Measurements from ENCODE around the gene JARID2. TPM values are rescaled to one million over a fixed set of nuclear protein-coding genes. Genes with fewer than 3 reads are reported as not detected.

The JARID2 gene
- total and polyA plus RNA-seq, 4 donors = 1.4 to 12.3 (median 3.4) TPM

GRCh38 chr6:15483060-15483459, 237.2 kb downstream of the JARID2 start:
- Histone ChIP-seq H3K4me1 (ENCODE audit: control insufficient read depth in 4 of 4, insufficient read depth in 4 of 4, low read length in 3 of 4) (no peaks in the 10 kb centered on the region), H3K4me3 (ENCODE audit: low read depth in 1 of 3, low read length in 3 of 3) (no peak overlapping the region), H3K9ac (ENCODE audit: low read depth in 1 of 2, low read length in 2 of 2) (no peak overlapping the region), H3K36me3 (ENCODE audit: control insufficient read depth in 4 of 4, insufficient read depth in 3 of 4, low read depth in 1 of 4, low read length in 3 of 4) (peaks cover 0 to 6% (median 1%) of the 10 kb centered on the region in 4 donors), H3K27ac (ENCODE audit: low read depth in 1 of 2, low read length in 2 of 2) (no peak overlapping the region), H3K27me3 (ENCODE audit: control insufficient read depth in 4 of 4, insufficient read depth in 4 of 4, low read length in 3 of 4) (no peaks in the 10 kb centered on the region), H3K9me3 (ENCODE audit: control insufficient read depth in 4 of 4, low read length in 3 of 4) (no peaks in the 10 kb centered on the region)
- DNase-seq (ENCODE audit: low spot score) = no peak
- 98% methylated on average over 1 of the region's 1 CpG for WGBS
- no peak for TF ChIP-seq FOXA2 (IDR thresholded peaks at IDR 0.05)
- TF ChIP-seq ZBTB33 (IDR thresholded peaks at IDR 0.05) = no peak
- TF ChIP-seq GABPA (IDR thresholded peaks at IDR 0.05 in 1 of 2, conservative IDR thresholded peaks at IDR 0.05 in 1 of 2) = no peak
- no peak for TF ChIP-seq TAF1 (conservative IDR thresholded peaks at IDR 0.05)
- no peak for TF ChIP-seq RXRA (IDR thresholded peaks at IDR 0.05)
- TF ChIP-seq HNF4G (IDR thresholded peaks at IDR 0.05) = no peak
- no peak for TF ChIP-seq CTCF (IDR thresholded peaks at IDR 0.05; ENCODE audit: low read depth, low read length, missing input control)
- TF ChIP-seq MAX (IDR thresholded peaks at IDR 0.05) = no peak
- TF ChIP-seq SP1 (IDR thresholded peaks at IDR 0.05) = no peak
- TF ChIP-seq FOXA1 (IDR thresholded peaks at IDR 0.05) = no peak
- no peak for TF ChIP-seq JUND (IDR thresholded peaks at IDR 0.05)
- no peak for TF ChIP-seq HNF4A (conservative IDR thresholded peaks at IDR 0.05)
- TF ChIP-seq REST (IDR thresholded peaks at IDR 0.05) = no peak
- no peak for TF ChIP-seq NR2F2 (IDR thresholded peaks at IDR 0.05)
- TF ChIP-seq YY1 (IDR thresholded peaks at IDR 0.05) = no peak

GRCh38 chr6:15484140-15484539, 238.3 kb downstream of the JARID2 start:
- H3K27me3 ChIP-seq (ENCODE audit: control insufficient read depth in 4 of 4, insufficient read depth in 4 of 4, low read length in 3 of 4) = no peaks in the 10 kb centered on the region
- no peak overlapping the region for H3K27ac ChIP-seq (ENCODE audit: low read depth in 1 of 2, low read length in 2 of 2)
- no peak overlapping the region for H3K4me3 ChIP-seq (ENCODE audit: low read depth in 1 of 3, low read length in 3 of 3)
- no peaks in the 10 kb centered on the region for H3K9me3 ChIP-seq (ENCODE audit: control insufficient read depth in 4 of 4, low read length in 3 of 4)
- H3K9ac ChIP-seq (ENCODE audit: low read depth in 1 of 2, low read length in 2 of 2) = no peak overlapping the region
- peak in 1 of 2 donors; percentile 32 for TF ChIP-seq HNF4A (conservative IDR thresholded peaks at IDR 0.05)
- TF ChIP-seq YY1 (IDR thresholded peaks at IDR 0.05) = no peak
- no peak for TF ChIP-seq GABPA (IDR thresholded peaks at IDR 0.05 in 1 of 2, conservative IDR thresholded peaks at IDR 0.05 in 1 of 2)
- H3K4me1 ChIP-seq (ENCODE audit: control insufficient read depth in 4 of 4, insufficient read depth in 4 of 4, low read length in 3 of 4) = no peaks in the 10 kb centered on the region
- H3K36me3 ChIP-seq (ENCODE audit: control insufficient read depth in 4 of 4, insufficient read depth in 3 of 4, low read depth in 1 of 4, low read length in 3 of 4) = peaks cover 0 to 17% (median 4%) of the 10 kb centered on the region in 4 donors
- 79% methylated on average over 3 of the region's 3 CpGs for WGBS
- DNase-seq (ENCODE audit: low spot score) = no peak

Measured in liver (tissue), 9 donors.